Duodenal mucosa (tissue), 2 donors: Measurements from ENCODE around the gene ZNF236.
A peak's percentile ranks its signal among the peaks of the same experiment; 100 is the strongest.
"Not testable (repeated sequence)": the region's sequence is repeated elsewhere in the genome, so short reads cannot be mapped to it uniquely, and the experiment has no call there.

Experiments used
- H3K27ac ChIP-seq: one replicate; pipeline ENCODE4 v1.7.0; 2013; ENCODE audit warnings: low read depth, low read length
- H3K27me3 ChIP-seq, 2 donors: one replicate each; pipeline ENCODE4 v1.7.0; 2013; ENCODE audit warnings: low read length in 2 of 2, control low read depth in 1 of 2; ENCODE audit not compliant: insufficient read depth in 2 of 2, control insufficient read depth in 1 of 2
- H3K36me3 ChIP-seq, 2 donors: one replicate each; pipeline ENCODE4 v1.7.0; 2013; ENCODE audit warnings: low read length in 2 of 2, control low read depth in 1 of 2; ENCODE audit not compliant: insufficient read depth in 2 of 2, control insufficient read depth in 1 of 2
- H3K4me1 ChIP-seq, 2 donors: one replicate each; pipeline ENCODE4 v1.7.0; 2013; ENCODE audit warnings: low read length in 2 of 2, control low read depth in 1 of 2; ENCODE audit not compliant: insufficient read depth in 2 of 2, control insufficient read depth in 1 of 2
- H3K4me3 ChIP-seq, 2 donors: one replicate each; pipeline ENCODE4 v1.7.0; 2013; ENCODE audit warnings: low read length in 2 of 2, low read depth in 1 of 2
- H3K9ac ChIP-seq, 2 donors: one replicate each; pipeline ENCODE4 v1.7.0; 2013; ENCODE audit warnings: low read length in 2 of 2, low read depth in 1 of 2
- H3K9me3 ChIP-seq, 2 donors: one replicate each; pipeline ENCODE4 v1.7.0; 2013; ENCODE audit warnings: low read length in 2 of 2, control low read depth in 1 of 2; ENCODE audit not compliant: control insufficient read depth in 1 of 2

The ZNF236 gene

DNA sequence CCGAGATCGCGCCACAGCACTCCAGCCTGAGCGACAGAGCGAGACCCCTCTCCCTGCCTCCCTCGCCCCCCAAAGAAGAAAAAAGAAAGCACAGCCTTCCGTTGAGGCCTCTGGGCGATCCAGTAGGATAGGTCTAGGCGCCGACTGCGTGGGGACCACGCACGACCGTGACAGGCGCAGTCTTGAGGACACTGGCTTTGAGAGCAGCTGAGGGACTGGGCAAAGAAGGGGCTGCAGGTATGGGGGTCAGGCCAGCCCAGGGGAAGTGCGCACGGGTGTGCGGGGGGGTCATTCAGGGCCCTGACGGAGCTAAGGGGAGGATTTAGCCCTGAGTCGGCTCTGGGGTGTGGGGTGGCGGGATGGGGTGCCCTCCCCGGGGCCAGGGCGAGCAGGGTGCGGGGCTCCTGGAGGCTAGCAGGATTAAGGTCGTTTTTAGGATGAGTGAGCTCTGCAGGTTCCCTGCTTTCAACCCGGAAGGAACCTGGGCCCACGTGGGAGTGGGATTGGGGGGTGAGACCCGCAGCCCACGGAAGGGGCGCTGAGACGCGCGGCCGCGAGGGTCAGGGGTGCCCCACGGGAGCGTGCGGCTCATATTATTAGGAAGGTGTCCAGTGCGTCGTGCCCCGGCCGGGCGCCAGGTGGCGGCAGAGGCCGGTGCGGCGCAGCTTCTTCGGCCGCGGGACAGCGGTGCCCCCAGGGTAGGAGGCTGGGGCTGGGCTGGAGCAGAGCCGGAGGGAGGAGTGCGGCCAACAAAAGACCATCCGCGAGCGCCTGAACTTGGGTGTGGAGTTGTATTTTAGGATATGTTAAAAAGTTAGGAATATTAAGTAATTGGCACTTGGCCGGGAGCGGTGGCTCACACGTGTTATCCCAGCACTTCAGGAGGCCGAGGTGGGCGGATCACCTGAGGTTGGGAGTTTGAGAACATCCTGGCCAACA, 20.5 kb upstream of the ZNF236 start:
- H3K27ac ChIP-seq: no peak overlapping the region
- H3K4me1 ChIP-seq: peaks cover 9 to 13% of the 10 kb centered on the region in 2 donors
- no peaks in the 10 kb centered on the region for H3K36me3 ChIP-seq
- peak overlapping the region; percentile 43 to 45 for H3K4me3 ChIP-seq
- H3K9ac ChIP-seq: no peak overlapping the region
- H3K27me3 ChIP-seq: peaks cover 0 to 6% of the 10 kb centered on the region in 2 donors
- no peaks in the 10 kb centered on the region for H3K9me3 ChIP-seq

- H3K9ac ChIP-seq: peak overlapping the region in 1 of 2 donors; percentile 5
- H3K4me3 ChIP-seq: no peak overlapping the region
- H3K27ac ChIP-seq: no peak overlapping the region
- H3K9me3 ChIP-seq: no peaks in the 10 kb centered on the region
- H3K4me1 ChIP-seq: peaks cover 9 to 13% of the 10 kb centered on the region in 2 donors
- H3K27me3 ChIP-seq: peaks cover 0 to 6% of the 10 kb centered on the region in 2 donors
- H3K36me3 ChIP-seq: no peaks in the 10 kb centered on the region
These were observed 18.9 kb upstream of the ZNF236 start for GRCh38 chr18:76803413-76803812.

DNA sequence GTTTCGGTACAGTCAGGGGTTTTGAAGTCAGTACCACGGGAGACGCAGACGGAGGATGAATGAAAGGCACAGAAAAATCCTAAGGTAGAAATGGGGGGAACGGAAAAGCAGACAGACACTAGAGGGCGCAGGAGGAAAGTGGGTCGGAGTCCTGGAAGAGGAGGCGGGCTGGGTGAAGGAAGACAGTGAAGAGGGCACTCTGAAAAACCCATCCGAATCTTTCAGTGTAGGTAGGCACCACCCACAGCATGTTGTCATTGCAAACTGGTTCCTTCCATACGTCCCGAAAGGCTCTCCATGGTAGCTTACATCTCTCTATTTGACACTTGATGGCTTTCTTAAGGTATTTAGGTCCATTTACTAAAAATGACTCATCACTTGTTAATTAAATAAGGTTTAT, 18.5 kb upstream of the ZNF236 start:
- Histone ChIP-seq H3K36me3 (no peaks in the 10 kb centered on the region), H3K27ac (no peak overlapping the region), H3K9ac (peak overlapping the region in 1 of 2 donors; percentile 5), H3K27me3 (peaks cover 0 to 6% of the 10 kb centered on the region in 2 donors), H3K4me1 (peaks cover 9 to 13% of the 10 kb centered on the region in 2 donors), H3K4me3 (no peak overlapping the region), H3K9me3 (no peaks in the 10 kb centered on the region)

GRCh38 chr18:76805221-76805620, 17.1 kb upstream of the ZNF236 start:
- Histone ChIP-seq H3K9ac (no peak overlapping the region), H3K36me3 (no peaks in the 10 kb centered on the region), H3K9me3 (no peaks in the 10 kb centered on the region), H3K27ac (no peak overlapping the region), H3K4me1 (peaks cover 9 to 13% of the 10 kb centered on the region in 2 donors), H3K4me3 (no peak overlapping the region), H3K27me3 (peaks cover 0 to 6% of the 10 kb centered on the region in 2 donors)

- Histone ChIP-seq H3K27ac (no peak overlapping the region), H3K4me1 (peaks cover 9 to 13% of the 10 kb centered on the region in 2 donors), H3K9me3 (no peaks in the 10 kb centered on the region), H3K27me3 (peaks cover 0 to 6% of the 10 kb centered on the region in 2 donors), H3K9ac (no peak overlapping the region), H3K4me3 (no peak overlapping the region), H3K36me3 (no peaks in the 10 kb centered on the region)
These were observed 16.1 kb upstream of the ZNF236 start for GRCh38 chr18:76806301-76806700.

DNA sequence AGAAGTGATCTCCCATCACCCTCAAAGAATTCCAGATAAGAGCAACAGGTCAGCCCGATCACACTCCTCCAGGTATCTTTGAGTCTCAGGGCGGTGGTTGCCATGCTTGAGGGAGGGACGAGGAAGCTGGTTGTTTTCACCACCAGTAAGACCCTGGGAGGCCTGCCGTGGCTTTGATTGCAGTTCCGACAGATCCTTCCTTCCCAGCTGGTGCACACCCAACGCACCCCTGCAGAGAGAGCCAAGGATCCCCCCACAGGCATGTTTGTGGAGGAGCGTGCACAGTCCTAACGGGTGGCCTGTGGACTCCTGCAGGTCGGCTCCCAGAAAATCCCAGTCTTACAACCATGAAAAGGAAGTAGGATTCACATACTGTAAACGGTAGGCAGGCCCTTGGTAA, 13.8 kb upstream of the ZNF236 start:
- no peak overlapping the region for H3K9ac ChIP-seq
- no peaks in the 10 kb centered on the region for H3K36me3 ChIP-seq
- no peaks in the 10 kb centered on the region for H3K9me3 ChIP-seq
- H3K27me3 ChIP-seq: no peaks in the 10 kb centered on the region
- H3K4me1 ChIP-seq: peaks cover 2% of the 10 kb centered on the region in 2 donors
- H3K27ac ChIP-seq: no peak overlapping the region
- no peak overlapping the region for H3K4me3 ChIP-seq

GRCh38 chr18:76811530-76811929, 10.8 kb upstream of the ZNF236 start:
- not testable (repeated sequence) for H3K27ac ChIP-seq, H3K9me3 ChIP-seq, H3K4me1 ChIP-seq, H3K9ac ChIP-seq, H3K4me3 ChIP-seq, H3K27me3 ChIP-seq, H3K36me3 ChIP-seq

- H3K4me3 ChIP-seq: no peak overlapping the region
- peaks cover 0 to 4% of the 10 kb centered on the region in 2 donors for H3K36me3 ChIP-seq
- no peaks in the 10 kb centered on the region for H3K9me3 ChIP-seq
- no peaks in the 10 kb centered on the region for H3K27me3 ChIP-seq
- no peak overlapping the region for H3K9ac ChIP-seq
- no peaks in the 10 kb centered on the region for H3K4me1 ChIP-seq
- no peak overlapping the region for H3K27ac ChIP-seq
These were observed 8.1 kb upstream of the ZNF236 start for GRCh38 chr18:76814256-76814655.

GRCh38 chr18:76816127-76816526, 6.2 kb upstream of the ZNF236 start:
- no peak overlapping the region for H3K9ac ChIP-seq
- peaks cover 0 to 4% of the 10 kb centered on the region in 2 donors for H3K36me3 ChIP-seq
- H3K27me3 ChIP-seq: no peaks in the 10 kb centered on the region
- peaks cover 10 to 12% of the 10 kb centered on the region in 2 donors for H3K4me1 ChIP-seq
- H3K4me3 ChIP-seq: no peak overlapping the region
- H3K27ac ChIP-seq: no peak overlapping the region
- no peaks in the 10 kb centered on the region for H3K9me3 ChIP-seq

DNA sequence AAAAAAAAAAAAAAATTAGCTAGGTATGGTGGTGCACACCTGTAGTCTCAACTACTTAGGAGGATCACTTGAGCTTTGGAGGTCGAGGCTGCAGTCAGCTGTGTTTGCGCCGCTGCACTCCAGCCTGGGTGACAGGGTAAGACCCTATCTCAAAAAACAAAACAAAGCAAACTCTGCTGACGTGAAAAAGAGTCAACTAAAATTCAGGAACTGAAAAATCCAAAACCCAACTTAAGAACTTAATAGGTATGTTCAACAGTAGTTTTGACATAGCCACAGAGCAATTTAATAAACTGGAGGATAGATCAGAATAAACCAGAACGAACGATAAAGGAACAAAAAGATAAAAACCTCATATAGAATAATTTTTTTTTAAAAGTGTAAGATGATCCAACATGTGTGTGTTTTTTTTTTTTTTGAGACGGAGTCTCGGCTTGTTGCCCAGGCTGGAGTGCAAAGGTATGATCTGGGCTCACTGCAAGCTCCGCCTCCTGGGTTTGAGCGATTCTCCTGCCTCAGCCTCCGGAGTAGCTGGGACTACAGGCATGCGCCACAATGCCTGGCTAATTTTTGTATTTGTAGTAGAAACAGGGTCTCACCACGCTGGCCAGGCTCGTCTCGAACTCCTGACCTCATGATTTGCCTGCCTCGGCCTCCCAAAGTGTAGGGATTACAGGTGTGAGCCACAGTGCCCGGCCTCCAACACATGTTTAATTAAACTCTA, 4.3 kb upstream of the ZNF236 start:
- Histone ChIP-seq H3K4me3 (no peak overlapping the region), H3K36me3 (peaks cover 4% of the 10 kb centered on the region in 2 donors), H3K27ac (no peak overlapping the region), H3K4me1 (peaks cover 10 to 13% of the 10 kb centered on the region in 2 donors), H3K9ac (no peak overlapping the region), H3K27me3 (no peaks in the 10 kb centered on the region), H3K9me3 (no peaks in the 10 kb centered on the region)
